GM18499 (cell line): ENCODE results near the gene KCNQ1.

ENCODE experiments used
- ATAC-seq: cut with Tn5 transposase; IDR thresholded peaks from one replicate; pipeline ENCODE4 v1.9.1; 2021; ENCODE audit warnings: moderate number of reproducible peaks; ENCODE audit not compliant: insufficient read depth, unreplicated experiment

KCNQ1 gene

GRCh38 chr11:2519862-2520735, 75.3 kb downstream of the KCNQ1 start:
- no peak for ATAC-seq

GRCh38 chr11:2520736-2521035, 75.9 kb downstream of the KCNQ1 start:
- ATAC-seq = no peak

- no peak for ATAC-seq
Observed at GRCh38 chr11:2521081-2521732, 76.4 kb downstream of the KCNQ1 start.

- ATAC-seq = no peak
Observed at GRCh38 chr11:2521733-2522630, 77.2 kb downstream of the KCNQ1 start.

GRCh38 chr11:2522631-2523255, 77.9 kb downstream of the KCNQ1 start:
- no peak for ATAC-seq

- no peak for ATAC-seq
Observed at GRCh38 chr11:2523821-2524391, 79.1 kb downstream of the KCNQ1 start.

- no peak for ATAC-seq
Observed at GRCh38 chr11:2524446-2525165, 79.8 kb downstream of the KCNQ1 start.

- no peak for ATAC-seq
Observed at GRCh38 chr11:2525166-2525861, 80.5 kb downstream of the KCNQ1 start.

- no peak for ATAC-seq
Observed at GRCh38 chr11:2525941-2526807, 81.4 kb downstream of the KCNQ1 start.

GRCh38 chr11:2526808-2527381, 82.1 kb downstream of the KCNQ1 start:
- ATAC-seq = no peak

GRCh38 chr11:2527621-2528291, 82.9 kb downstream of the KCNQ1 start:
- no peak for ATAC-seq

GRCh38 chr11:2528301-2529050, 83.7 kb downstream of the KCNQ1 start:
- ATAC-seq = no peak

- no peak for ATAC-seq
Observed at GRCh38 chr11:2529173-2529572, 84.4 kb downstream of the KCNQ1 start.

GRCh38 chr11:2529636-2530035, 84.8 kb downstream of the KCNQ1 start:
- ATAC-seq = no peak

GRCh38 chr11:2530131-2530854, 85.5 kb downstream of the KCNQ1 start:
- ATAC-seq = no peak

GRCh38 chr11:2530855-2531200, 86.0 kb downstream of the KCNQ1 start:
- ATAC-seq = no peak
